ENCODE measurements around the gene RNF144B. TPM values are rescaled to one million over a fixed set of nuclear protein-coding genes. Genes with fewer than 3 reads are reported as not detected.

RNF144B gene
- polyA plus RNA-seq, 3 donors: 25.6 to 31.0 (median 27.9) TPM

DNA sequence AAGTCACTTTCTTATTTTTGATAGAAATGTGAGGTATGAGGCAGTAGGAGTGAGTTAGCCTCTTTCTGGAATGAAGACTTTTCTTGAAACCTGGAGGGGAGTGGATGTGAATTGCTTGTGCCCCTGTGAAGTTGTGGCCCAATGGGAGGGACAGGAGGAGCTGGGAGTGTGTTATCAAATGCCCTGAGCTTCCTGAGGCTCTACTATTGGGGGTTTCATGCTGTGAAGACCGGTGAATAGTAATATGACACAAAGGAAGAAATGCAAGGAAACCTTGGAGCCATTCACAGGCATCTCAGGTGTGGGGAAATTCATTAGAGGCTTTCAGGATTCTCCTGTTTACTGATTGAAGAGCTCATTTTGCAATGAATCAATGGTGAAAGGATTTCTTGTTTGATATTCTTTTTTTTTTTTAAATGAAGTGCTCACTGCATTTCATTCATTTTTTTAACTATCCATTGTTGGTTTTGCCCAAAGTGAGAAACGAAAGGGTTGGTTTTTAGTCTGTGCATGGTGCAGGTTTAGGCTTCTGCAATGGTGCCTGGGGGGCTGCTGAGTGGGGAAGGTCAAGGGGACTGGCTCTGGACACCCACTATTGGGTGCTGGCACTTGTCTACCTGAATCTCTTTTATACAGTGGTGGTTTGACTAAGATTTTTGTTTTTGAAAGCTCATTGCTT, 8.2 kb downstream of the RNF144B start:
- Mint-ChIP-seq H3K9me3 (peaks cover 0 to 3% (median 0%) of the 10 kb centered on the region in 7 donors), H3K27ac (peak overlapping the region in 3 of 7 donors; percentile 45 to 70 (median 50)), H3K4me3 (no peak overlapping the region), H3K36me3 (peaks cover 63 to 72% of the 10 kb centered on the region in 2 donors), H3K27me3 (ENCODE audit: low read depth in 3 of 3) (peaks cover 0 to 3% (median 2%) of the 10 kb centered on the region in 3 donors), H3K4me1 (peaks cover 67% of the 10 kb centered on the region)
- DNase-seq: no peak
- H3K4me2 ChIP-seq (replicated peaks; ENCODE audit: extremely low read depth, low read length, poor library complexity, severe bottlenecking): peak overlapping the region; percentile 18
- peaks cover 15 to 68% of the 10 kb centered on the region in 2 donors for H3K36me3 ChIP-seq (replicated peaks in 1 of 2; ENCODE audit: control insufficient read depth in 1 of 2, insufficient read depth in 2 of 2, low read length in 2 of 2)
- intact Hi-C loops (cut with micrococcal nuclease): loop anchor here in 1 of 2 donors (10.0 kb wide), 1 partner anchor 109 kb away; no protein-coding TSS in a partner anchor
- peaks cover 45 to 93% of the 10 kb centered on the region in 2 donors for H3K4me1 ChIP-seq (ENCODE audit: control insufficient read depth in 1 of 2, insufficient read depth in 2 of 2, low read length in 2 of 2)
- H3K9me3 ChIP-seq (replicated peaks in 1 of 2; ENCODE audit: control insufficient read depth in 1 of 2, insufficient read depth in 1 of 2, low read length in 2 of 2): no peaks in the 10 kb centered on the region
- H2AFZ ChIP-seq (ENCODE audit: insufficient read depth, low read depth, low read length, poor library complexity, severe bottlenecking): no peak overlapping the region
- WGBS (ENCODE audit: insufficient coverage): 83% methylated on average over 1 of the region's 2 CpGs
- peaks cover 77% of the 10 kb centered on the region for H4K20me1 ChIP-seq (ENCODE audit: insufficient read depth, low read length)
- H3K9ac ChIP-seq (ENCODE audit: insufficient read depth, low read length, poor library complexity, severe bottlenecking): no peak overlapping the region
- H3K79me2 ChIP-seq (ENCODE audit: insufficient read depth, low read length): peaks cover 95% of the 10 kb centered on the region
- no peaks in the 10 kb centered on the region for H3K27me3 ChIP-seq (ENCODE audit: control insufficient read depth in 2 of 2, insufficient read depth in 2 of 2, low read length in 2 of 2)
- H3K27ac ChIP-seq (ENCODE audit: low read depth in 1 of 2, low read length in 2 of 2): peak overlapping the region in 1 of 2 donors; percentile 43
- TF ChIP-seq, protein P1, sequence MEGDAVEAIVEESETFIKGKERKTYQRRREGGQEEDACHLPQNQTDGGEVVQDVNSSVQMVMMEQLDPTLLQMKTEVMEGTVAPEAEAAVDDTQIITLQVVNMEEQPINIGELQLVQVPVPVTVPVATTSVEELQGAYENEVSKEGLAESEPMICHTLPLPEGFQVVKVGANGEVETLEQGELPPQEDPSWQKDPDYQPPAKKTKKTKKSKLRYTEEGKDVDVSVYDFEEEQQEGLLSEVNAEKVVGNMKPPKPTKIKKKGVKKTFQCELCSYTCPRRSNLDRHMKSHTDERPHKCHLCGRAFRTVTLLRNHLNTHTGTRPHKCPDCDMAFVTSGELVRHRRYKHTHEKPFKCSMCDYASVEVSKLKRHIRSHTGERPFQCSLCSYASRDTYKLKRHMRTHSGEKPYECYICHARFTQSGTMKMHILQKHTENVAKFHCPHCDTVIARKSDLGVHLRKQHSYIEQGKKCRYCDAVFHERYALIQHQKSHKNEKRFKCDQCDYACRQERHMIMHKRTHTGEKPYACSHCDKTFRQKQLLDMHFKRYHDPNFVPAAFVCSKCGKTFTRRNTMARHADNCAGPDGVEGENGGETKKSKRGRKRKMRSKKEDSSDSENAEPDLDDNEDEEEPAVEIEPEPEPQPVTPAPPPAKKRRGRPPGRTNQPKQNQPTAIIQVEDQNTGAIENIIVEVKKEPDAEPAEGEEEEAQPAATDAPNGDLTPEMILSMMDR (IDR thresholded peaks at IDR 0.05): no peak
- H3K4me3 ChIP-seq (replicated peaks in 1 of 3; ENCODE audit: low read depth in 2 of 3, low read length in 3 of 3): peak overlapping the region in 1 of 3 experiments; percentile 4

DNA sequence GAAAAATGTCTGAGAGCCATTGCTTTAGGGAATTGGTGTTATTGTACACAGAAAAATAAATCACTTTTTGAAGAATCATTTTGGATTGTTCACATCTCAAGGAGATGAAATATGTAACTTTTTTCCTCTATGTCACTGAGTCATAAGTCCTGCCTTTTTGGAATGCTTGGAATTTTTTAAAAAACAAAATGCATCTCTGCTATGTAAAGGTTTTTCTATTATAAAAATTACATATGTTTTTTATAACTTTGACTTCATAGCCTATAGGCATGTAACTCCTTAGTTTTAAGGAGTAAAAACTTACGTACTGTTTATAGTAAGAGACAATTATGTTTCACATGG, 8.7 kb downstream of the RNF144B start:
- H3K4me3 ChIP-seq (replicated peaks in 1 of 3; ENCODE audit: low read depth in 2 of 3, low read length in 3 of 3): no peak overlapping the region
- no peaks in the 10 kb centered on the region for H3K27me3 ChIP-seq (ENCODE audit: control insufficient read depth in 2 of 2, insufficient read depth in 2 of 2, low read length in 2 of 2)
- H3K79me2 ChIP-seq (ENCODE audit: insufficient read depth, low read length): peaks cover 90% of the 10 kb centered on the region
- intact Hi-C loops (cut with micrococcal nuclease): loop anchor here in 1 of 2 donors (10.0 kb wide), 1 partner anchor 109 kb away; no protein-coding TSS in a partner anchor
- no peak overlapping the region for H3K9ac ChIP-seq (ENCODE audit: insufficient read depth, low read length, poor library complexity, severe bottlenecking)
- Mint-ChIP-seq H3K4me1 (peaks cover 67% of the 10 kb centered on the region), H3K9me3 (peaks cover 0 to 3% (median 0%) of the 10 kb centered on the region in 7 donors), H3K4me3 (no peak overlapping the region), H3K27me3 (ENCODE audit: low read depth in 3 of 3) (peaks cover 0 to 3% (median 2%) of the 10 kb centered on the region in 3 donors), H3K36me3 (peaks cover 63 to 75% of the 10 kb centered on the region in 2 donors), H3K27ac (peak overlapping the region in 2 of 7 donors; percentile 45 to 70)
- H4K20me1 ChIP-seq (ENCODE audit: insufficient read depth, low read length): peaks cover 72% of the 10 kb centered on the region
- H2AFZ ChIP-seq (ENCODE audit: insufficient read depth, low read depth, low read length, poor library complexity, severe bottlenecking): no peak overlapping the region
- no CpG with 5 or more reads among the region's 1 CpG for WGBS (ENCODE audit: insufficient coverage)
- H3K4me2 ChIP-seq (replicated peaks; ENCODE audit: extremely low read depth, low read length, poor library complexity, severe bottlenecking): no peak overlapping the region
- DNase-seq: no peak
- peaks cover 17 to 71% of the 10 kb centered on the region in 2 donors for H3K36me3 ChIP-seq (replicated peaks in 1 of 2; ENCODE audit: control insufficient read depth in 1 of 2, insufficient read depth in 2 of 2, low read length in 2 of 2)
- H3K27ac ChIP-seq (ENCODE audit: low read depth in 1 of 2, low read length in 2 of 2): peak overlapping the region in 1 of 2 donors; percentile 43
- no peaks in the 10 kb centered on the region for H3K9me3 ChIP-seq (replicated peaks in 1 of 2; ENCODE audit: control insufficient read depth in 1 of 2, insufficient read depth in 1 of 2, low read length in 2 of 2)
- peaks cover 45 to 93% of the 10 kb centered on the region in 2 donors for H3K4me1 ChIP-seq (ENCODE audit: control insufficient read depth in 1 of 2, insufficient read depth in 2 of 2, low read length in 2 of 2)
- TF ChIP-seq, protein P1 (IDR thresholded peaks at IDR 0.05): no peak
